ENCODE measurements around the gene AATK.
"Not testable (repeated sequence)": the region's sequence is repeated elsewhere in the genome, so short reads cannot be mapped to it uniquely, and the experiment has no call there.

AATK gene

DNA sequence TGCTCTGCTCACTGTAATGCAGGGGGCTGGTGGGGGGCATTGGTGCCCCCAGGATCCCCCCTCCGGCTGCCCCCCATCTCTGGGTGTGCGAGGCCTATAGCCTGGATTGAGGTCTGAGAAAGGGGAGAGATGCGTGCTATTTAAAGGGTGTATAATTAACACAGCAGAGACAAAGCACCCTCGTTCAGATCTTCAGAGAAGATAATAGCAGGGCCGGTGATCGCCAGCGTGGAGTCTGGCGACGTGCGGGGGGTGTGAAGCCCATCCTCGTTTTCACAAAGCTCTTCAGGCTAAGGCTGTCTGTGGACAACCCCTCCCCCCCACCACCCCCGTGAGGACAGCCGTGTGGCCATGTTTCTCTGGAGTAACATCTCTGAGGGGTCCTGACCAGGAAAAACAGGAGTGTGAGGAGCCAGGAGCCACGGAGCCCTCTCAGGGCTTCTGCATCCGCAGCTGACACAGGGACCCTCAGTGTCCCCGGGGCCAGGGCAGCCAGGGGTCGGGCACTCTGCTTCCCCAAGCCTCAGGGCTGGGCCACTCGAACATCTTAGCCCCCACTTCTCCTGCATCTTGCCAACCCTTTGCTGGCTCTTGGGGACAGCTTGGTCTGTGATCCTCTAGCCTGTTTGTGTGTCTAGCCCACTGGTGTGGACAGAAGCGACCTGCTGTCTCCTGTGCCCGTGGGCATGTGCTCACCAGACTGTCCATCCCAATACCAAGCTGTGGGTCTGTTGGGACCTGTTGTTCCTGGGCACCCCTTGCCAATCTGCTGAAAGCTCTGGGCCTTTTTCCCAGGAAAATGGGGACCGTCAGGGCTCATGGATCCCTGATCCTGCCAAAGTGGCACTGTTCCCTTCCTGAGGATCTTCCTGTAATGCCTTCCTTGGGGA, 72.2 kb downstream of the AATK start:
- DNase-seq (ENCODE audit: low read depth in 2 of 2) = no peak

DNA sequence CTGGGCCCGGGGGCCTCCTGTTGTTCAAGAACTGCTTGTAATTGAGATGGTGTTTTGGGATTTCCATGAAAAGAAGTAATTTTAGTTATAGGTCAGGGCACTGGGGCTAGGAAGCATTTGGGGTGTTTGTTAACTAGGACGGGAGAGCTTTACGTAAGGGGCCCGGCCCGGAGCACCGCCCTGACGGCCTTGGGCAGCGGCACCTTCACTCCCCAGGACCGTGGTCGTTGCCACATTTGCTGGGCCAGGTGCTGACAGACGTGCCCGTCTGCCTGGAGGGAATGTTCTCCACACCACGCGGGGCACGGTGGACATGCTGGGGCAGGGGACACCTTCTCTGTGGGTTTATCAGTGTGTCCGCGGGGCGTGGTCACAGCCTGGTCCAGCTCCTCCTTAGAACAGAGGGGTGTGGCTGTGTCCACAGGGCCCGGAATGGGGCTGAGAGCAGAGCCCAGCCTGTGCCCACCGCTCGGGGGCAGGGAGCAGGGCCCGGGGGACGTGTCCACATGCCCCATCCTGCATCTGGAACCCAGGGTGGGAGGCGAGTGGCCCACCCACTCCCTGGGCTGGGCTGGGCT, 73.4 kb downstream of the AATK start:
- DNase-seq (ENCODE audit: low read depth in 2 of 2) = no peak

DNA sequence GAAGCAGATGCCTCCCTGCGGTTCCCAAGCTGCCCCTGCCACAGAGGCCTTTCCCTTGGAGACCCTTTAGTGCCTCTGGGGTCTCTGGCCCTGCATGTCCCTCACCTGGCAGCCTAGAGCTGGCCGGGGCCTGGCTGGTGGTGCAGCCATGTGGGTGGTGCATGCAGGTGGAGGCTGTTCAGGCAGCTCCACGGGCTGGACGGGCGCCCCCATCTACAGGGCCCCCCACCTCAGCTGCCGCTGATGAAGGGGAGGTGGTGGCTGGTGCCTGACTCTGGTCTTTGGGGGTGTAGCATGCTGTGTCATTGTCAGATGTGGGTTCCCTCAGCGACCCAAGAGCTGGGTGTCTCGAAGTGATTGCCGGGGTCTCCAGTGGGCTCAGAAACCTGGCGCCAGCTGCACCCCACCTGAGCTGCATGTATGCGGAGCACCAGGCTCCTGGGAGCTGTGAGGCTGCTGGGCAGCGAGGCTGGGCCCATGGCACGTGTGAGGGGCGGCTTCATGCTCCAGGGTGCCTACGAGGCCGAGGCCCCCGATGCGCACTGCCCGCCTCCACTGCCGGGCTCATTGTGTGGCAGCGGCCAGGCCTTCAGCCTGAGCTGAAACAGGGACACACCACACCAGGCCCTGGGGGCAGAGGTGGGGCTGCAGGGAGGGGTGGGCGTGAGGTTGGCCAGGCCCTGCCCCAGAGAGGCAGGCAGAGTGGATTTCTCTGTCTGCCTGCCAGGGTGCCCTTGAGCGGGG, 74.1 kb downstream of the AATK start:
- DNase-seq (ENCODE audit: low read depth in 2 of 2) = no peak

DNA sequence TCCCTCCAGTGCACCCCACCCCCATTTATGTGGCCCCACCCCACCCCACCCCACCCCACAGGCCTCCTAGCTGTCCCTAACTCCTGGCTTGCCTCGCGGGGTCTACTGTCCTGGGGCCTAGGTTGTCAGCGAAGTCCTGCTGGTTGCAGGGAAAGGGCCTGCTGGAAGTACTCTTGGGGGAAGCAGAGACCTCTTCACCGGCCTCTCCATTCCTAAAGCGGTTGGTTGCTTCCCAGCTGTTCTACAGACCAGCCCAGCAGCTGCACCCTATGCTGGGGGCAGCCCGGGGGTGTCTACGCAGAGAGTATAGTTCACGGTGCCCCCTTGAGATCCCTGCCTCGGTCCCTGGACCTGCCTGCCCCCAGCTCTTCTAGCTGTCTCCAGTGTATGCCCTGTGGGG, 74.9 kb downstream of the AATK start:
- no peak for DNase-seq (ENCODE audit: low read depth in 2 of 2)

GRCh38 chr17:81090361-81091136, 75.5 kb downstream of the AATK start:
- no peak for DNase-seq (ENCODE audit: low read depth in 2 of 2)

- DNase-seq (ENCODE audit: low read depth in 2 of 2) = no peak
Measured at GRCh38 chr17:81086789-81087551, 79.1 kb downstream of the AATK start.

DNA sequence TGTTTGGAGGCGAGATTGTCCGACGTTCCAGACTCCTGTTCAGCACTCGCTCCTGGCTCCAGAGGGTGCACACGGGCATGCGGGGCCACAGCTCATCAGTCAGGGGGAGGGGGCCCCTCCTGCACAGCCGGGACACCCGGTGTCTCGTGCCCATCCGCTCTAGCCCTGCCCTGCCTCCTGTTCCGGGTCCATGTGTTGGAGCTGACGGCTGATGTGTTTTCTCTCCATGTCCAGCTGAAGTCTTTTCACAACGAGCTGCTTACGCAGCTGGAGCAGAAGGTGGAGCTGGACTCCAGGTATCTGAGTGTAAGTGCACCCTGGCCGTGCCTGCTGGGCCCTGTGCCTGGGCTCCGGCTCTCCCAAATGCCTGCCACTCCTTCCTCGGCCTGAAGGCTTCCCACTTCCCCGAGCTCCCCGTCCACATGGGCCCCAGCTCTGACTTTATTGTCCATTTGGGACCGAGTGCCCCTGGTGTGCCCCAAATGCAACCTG, 80.6 kb downstream of the AATK start:
- DNase-seq (ENCODE audit: low read depth in 2 of 2) = no peak

- DNase-seq (ENCODE audit: low read depth in 2 of 2) = no peak
Measured at GRCh38 chr17:81084680-81085419, 81.2 kb downstream of the AATK start.

DNA sequence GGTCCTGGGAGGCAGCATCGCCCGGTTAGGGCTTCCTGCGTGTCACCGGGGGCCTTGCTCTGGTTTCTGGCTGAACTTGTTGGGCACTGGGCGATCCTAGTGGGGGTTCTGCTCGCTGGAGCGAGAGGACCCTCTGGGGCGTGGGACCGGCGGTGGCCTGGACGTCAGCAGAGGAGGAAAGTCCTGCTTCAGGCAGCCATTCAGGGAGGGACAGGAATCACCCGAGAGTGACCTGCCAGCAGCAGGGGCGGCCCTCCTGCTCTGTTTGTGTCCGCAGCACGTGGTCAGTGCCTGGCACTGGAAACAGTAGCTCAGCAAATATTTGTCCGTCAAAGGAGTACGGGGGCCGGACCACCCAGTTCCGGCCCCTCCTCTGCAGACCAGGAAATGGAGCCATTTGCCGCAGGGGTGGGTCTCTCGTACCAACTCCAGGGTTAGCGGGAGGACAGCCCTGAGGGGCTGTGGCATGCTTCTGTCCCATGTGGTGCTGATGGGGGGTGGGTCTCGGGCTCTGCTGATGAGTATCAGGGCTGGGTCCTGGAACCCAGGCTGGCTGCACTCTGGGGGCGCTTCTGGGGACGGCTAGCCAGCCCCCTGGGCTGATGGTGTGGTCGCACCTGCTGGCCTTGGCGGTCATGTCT, 82.8 kb downstream of the AATK start:
- no peak for DNase-seq (ENCODE audit: low read depth in 2 of 2)

GRCh38 chr17:81082177-81083073, 83.6 kb downstream of the AATK start:
- DNase-seq (ENCODE audit: low read depth in 2 of 2) = no peak

DNA sequence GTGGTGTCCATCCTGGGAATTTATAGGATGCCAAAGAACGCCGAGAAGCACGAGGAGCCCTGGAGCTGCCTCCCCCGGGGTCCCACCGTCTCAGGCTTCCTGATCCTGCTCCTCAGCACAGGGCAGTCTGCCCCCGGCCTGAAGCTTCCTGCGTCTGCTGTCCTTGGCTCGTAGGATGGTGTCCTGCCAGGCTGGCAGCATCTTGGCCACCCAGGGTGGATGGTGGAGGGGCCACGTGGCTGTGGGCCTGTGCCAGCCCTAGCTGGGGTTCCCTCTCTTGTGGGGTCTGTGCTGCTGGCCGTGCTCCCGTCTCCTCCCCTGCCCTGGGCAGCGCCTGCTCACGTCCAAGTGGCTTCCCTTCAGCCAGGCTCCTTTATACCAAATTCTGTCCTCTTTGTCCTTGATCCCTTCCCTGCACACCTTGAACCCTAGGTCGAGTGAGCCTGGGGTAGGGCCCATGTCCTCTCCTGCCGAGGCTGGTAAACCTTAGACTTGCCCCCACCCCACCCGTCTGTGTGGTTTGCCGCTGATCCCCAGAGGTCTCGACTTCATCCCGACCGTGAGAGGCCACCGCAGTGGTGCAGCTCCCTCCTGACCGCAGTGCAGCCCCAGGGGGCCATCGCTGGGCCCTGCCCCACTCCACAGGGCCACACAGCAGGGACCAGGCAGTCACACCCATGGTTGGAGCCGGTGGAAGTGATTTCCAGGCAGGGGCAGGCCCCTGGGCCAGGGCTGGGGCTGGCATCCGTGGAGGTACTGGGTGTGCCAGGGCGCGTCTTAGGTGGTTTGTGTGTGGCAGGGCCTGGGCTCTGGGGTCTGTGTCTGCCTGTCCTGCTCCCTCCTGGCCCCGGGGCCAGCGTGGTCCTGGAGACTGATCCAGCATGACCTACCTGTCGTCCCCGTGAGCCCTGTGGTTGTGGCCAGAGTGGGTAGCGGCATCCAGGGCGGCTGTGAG, 84.5 kb downstream of the AATK start:
- no peak for DNase-seq (ENCODE audit: low read depth in 2 of 2)

DNA sequence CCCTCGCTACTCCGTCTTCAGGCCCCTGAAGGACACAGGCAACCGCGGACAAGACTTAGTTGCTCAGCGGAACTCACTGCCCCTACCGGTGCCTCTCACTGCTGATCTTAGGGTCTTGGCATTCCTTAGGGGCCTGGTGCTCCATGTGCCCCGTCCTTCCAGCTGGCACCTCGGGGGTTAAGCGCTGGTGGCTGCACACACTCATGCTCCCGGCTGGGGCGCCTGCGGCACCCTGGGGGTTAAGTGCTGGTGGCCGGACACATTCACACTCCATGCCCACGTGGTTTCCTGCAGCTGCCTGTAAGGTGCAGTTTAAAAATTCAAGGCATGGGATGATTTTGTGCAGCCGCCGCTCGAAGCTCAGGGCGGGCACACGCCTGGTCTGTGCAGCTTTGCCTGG, 86.0 kb downstream of the AATK start:
- DNase-seq (ENCODE audit: low read depth in 2 of 2) = no peak

DNA sequence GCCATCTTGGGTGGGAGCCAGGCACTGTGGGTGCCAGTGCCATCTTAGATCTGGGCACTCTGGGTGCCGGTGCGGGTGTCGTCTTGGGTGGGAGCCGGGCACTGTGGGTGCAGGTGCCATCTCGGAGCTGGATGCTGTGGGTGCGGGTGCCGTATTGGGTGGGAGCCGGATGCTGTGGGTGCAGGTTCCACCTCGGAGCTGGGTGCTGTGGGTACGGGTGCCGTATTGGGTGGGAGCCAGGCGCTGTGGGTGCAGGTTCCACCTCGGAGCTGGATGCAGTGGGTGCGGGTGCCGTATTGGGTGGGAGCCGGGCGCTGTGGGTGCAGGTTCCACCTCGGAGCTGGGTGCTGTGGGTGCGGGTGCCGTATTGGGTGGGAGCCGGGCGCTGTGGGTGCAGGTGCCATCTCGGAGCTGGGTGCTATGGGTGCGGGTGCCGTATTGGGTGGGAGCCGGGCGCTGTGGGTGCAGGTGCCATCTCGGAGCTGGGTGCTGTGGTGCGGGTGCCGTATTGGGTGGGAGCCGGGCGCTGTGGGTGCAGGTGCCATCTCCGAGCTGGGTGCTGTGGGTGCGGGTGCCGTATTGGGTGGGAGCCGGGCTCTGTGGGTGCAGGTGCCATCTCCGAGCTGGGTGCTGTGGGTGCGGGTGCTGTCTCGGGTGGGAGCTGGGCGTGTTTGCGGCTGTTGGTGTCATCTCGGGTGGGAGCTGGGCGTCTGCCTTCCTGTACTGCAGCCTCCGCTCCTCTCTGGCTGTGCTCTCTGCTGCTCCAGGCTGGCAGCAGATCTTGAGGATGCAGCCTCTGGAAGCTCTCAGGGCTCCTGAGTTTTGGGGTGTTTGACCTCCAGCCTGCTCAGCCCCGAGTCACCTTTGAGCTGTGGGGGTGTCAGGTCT, 87.8 kb downstream of the AATK start:
- not testable (repeated sequence) for DNase-seq (ENCODE audit: low read depth in 2 of 2)

- no peak for DNase-seq (ENCODE audit: low read depth in 2 of 2)
Measured at GRCh38 chr17:81076141-81076679, 89.8 kb downstream of the AATK start.

DNA sequence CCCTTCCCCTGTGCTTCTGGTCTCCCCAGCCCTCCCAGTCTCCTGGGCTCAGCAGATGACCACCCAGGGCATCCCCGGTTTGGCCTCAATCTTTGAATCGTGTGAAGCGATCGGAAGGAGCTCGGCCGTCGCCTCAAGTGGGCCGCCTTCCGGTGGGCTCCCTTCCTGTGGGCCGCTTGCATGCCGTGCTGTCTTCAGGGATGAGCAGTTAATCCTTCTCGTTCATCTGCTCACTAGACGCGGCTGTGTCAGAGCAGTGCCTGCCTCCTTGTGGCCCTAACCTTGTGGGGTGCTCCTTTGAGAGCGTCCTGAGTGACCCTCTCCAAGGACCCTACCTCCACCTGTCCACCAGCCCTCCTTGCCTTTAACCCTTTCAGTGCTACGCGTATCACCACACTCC, 90.7 kb downstream of the AATK start:
- DNase-seq (ENCODE audit: low read depth in 2 of 2) = no peak

DNA sequence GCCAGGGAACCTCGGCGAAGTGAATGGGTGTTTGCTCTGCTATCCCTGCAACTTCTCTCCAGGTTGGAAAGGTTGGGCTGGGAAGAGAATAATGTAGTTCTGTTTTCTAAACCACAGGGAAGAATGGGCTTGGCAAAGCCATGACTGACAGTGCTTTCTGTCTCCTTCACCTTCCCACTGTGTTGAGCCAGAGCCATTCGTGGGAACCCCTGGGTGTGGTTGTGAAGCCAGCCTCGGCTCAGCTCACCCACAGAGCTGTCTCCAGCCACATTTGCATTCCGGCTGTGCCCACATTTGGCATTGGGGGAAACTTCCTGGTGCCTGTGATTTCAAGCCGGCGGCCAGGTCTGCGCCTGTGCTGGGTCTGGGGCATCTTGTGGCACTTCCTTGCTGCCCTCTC, 91.1 kb downstream of the AATK start:
- DNase-seq (ENCODE audit: low read depth in 2 of 2) = no peak

Measured in stimulated activated CD8-positive, alpha-beta memory T cell treated with anti-CD3 and anti-CD28 coated beads, Interleukin-15, amount 100 ng/mL, for 4 hours (primary cell).